OCI-LY7 (cell line): Measurements from ENCODE around the gene COL8A2. TPM values are rescaled to one million over a fixed set of nuclear protein-coding genes. Genes with fewer than 3 reads are reported as not detected.

ENCODE experiments used
- BruUV-seq: library from RNA; stranded (reverse); fragments of 400-500 nt; replicated peaks from 2 replicates; lab custom pipeline; 2021; lab: Mats Ljungman, UMichigan
- CTCF ChIA-PET: fragments of 300-600 bp; sonication (Branson Sonifier 250); formaldehyde crosslinking; loops from one replicate; lab custom pipeline; 2022; ENCODE audit warnings: antibody characterized with exemption; ENCODE audit not compliant: unreplicated experiment; lab: Charles Lee
- POLR2A ChIA-PET: fragments of 300-600 bp; sonication (Branson Sonifier 250); formaldehyde crosslinking; loops from one replicate; lab custom pipeline; 2022; ENCODE audit warnings: antibody characterized with exemption; lab: Charles Lee
- DNase-seq: peaks from one replicate; pipeline ENCODE4 v3.0.0-alpha.2; 2015; ENCODE audit warnings: low spot score
- H2AFZ ChIP-seq: fragments of 200-600 bp; sonication (generic), shearing (Covaris generic); 2 replicates; pipeline ENCODE4 v1.6.1; 2014; ENCODE audit warnings: mild to moderate bottlenecking, antibody characterized with exemption, low read length, moderate library complexity
- H3K27ac ChIP-seq: fragments of 200-600 bp; sonication (generic); 2 replicates; pipeline ENCODE4 v1.5.1; 2014; ENCODE audit warnings: mixed run types, low read depth, mild to moderate bottlenecking, moderate library complexity, low read length, inconsistent platforms; ENCODE audit not compliant: poor library complexity, severe bottlenecking
- H3K36me3 ChIP-seq: fragments of 200-600 bp; sonication (generic); 2 replicates; pipeline ENCODE4 v1.6.1; 2014; ENCODE audit warnings: mild to moderate bottlenecking, antibody characterized with exemption, low read length, moderate library complexity, mixed read lengths; ENCODE audit not compliant: insufficient read depth
- H3K4me1 ChIP-seq: fragments of 200-600 bp; sonication (generic); 2 replicates; pipeline ENCODE4 v1.5.1; 2014; ENCODE audit warnings: mild to moderate bottlenecking, low read length; ENCODE audit not compliant: insufficient read depth, poor library complexity, severe bottlenecking
- H3K4me2 ChIP-seq: fragments of 200-600 bp; sonication (generic); 2 replicates; pipeline ENCODE4 v1.6.1; 2014; ENCODE audit warnings: mild to moderate bottlenecking, low read length
- H3K4me3 ChIP-seq: fragments of 200-600 bp; sonication (generic); 2 replicates; pipeline ENCODE4 v1.5.1; 2014; ENCODE audit warnings: mild to moderate bottlenecking, low read depth, low read length; ENCODE audit not compliant: poor library complexity, severe bottlenecking
- H3K79me2 ChIP-seq: fragments of 200-600 bp; sonication (generic); 2 replicates; pipeline ENCODE4 v1.6.1; 2016; ENCODE audit warnings: low read depth, mild to moderate bottlenecking, low read length, moderate library complexity, mixed read lengths; ENCODE audit not compliant: insufficient read depth
- H3K9me2 ChIP-seq: fragments of 200-600 bp; sonication (generic); 2 replicates; pipeline ENCODE4 v1.6.1; 2016; ENCODE audit warnings: mild to moderate bottlenecking, low read length, mixed read lengths; ENCODE audit not compliant: insufficient read depth
- H3K9me3 ChIP-seq: fragments of 200-600 bp; sonication (generic); 2 replicates; pipeline ENCODE4 v1.6.1; 2014; ENCODE audit warnings: mild to moderate bottlenecking, mixed run types, low read length, mixed read lengths
- H4K20me1 ChIP-seq: fragments of 200-600 bp; sonication (generic); 2 replicates; pipeline ENCODE4 v1.6.1; 2014; ENCODE audit warnings: mild to moderate bottlenecking, antibody characterized with exemption, low read length, moderate library complexity, mixed read lengths; ENCODE audit not compliant: insufficient read depth
- CTCF ChIP-seq: fragments of 200-600 bp; sonication (generic); conservative IDR thresholded peaks from 2 replicates; pipeline ENCODE4 v1.5.1; 2014; ENCODE audit warnings: mild to moderate bottlenecking, antibody characterized with exemption, low read length, moderate library complexity, mixed read lengths
- EZH2phosphoT487 ChIP-seq: fragments of 200-600 bp; sonication (generic); IDR thresholded peaks from 2 replicates; pipeline ENCODE4 v1.6.1; 2018; ENCODE audit warnings: low read depth, borderline replicate concordance, mild to moderate bottlenecking, mixed run types, antibody characterized with exemption, low read length, moderate library complexity, mixed read lengths
- intact Hi-C: fragments of 100-400 bp; cut with micrococcal nuclease; formaldehyde crosslinking; loops from one replicate; pipeline ENCODE4 v1.10.0; 2022; ENCODE audit not compliant: unreplicated experiment
- total RNA-seq, 2 experiments: library from RNA; depleted of rRNA in 1 of 2; stranded (reverse); fragments of >200 nt in 1 of 2; shearing (Covaris generic) in 1 of 2; gene quantifications; 2 replicates each; pipeline ENCODE4 v1.2.3, GENCODE V29; 2014 to 2022

Gene COL8A2
- total RNA-seq, 2 experiments from 2014 or later = not detected

GRCh38 chr1:36122062-36123030 lies 2.7 kb downstream of the COL8A2 start:
- Histone ChIP-seq H3K9me3 (no peaks in the 10 kb centered on the region), H3K27ac (no peak overlapping the region), H3K9me2 (no peaks in the 10 kb centered on the region), H3K36me3 (no peaks in the 10 kb centered on the region), H3K4me3 (no peak overlapping the region), H2AFZ (peak overlapping the region; percentile 63; the same call in 1 of the 2 replicates), H4K20me1 (no peaks in the 10 kb centered on the region), H3K79me2 (no peaks in the 10 kb centered on the region), H3K4me1 (peaks cover 12% of the 10 kb centered on the region), H3K4me2 (no peak overlapping the region; the same call in 1 of the 2 replicates)
- intact Hi-C loops = no loop called here
- ChIA-PET POLR2A (no interaction called here), CTCF (no interaction called here)
- TF ChIP-seq EZH2phosphoT487 (no peak), CTCF (no peak)
- no TSS peak for BruUV-seq
- no peak for DNase-seq

GRCh38 chr1:36119456-36119855 lies 5.6 kb downstream of the COL8A2 start:
- no peaks in the 10 kb centered on the region for H3K36me3 ChIP-seq
- no peak overlapping the region for H3K4me3 ChIP-seq
- no peak overlapping the region for H2AFZ ChIP-seq
- H3K4me1 ChIP-seq = peaks cover 12% of the 10 kb centered on the region
- no peaks in the 10 kb centered on the region for H3K79me2 ChIP-seq
- H4K20me1 ChIP-seq = no peaks in the 10 kb centered on the region
- ChIA-PET CTCF (no interaction called here), POLR2A (interaction anchor here (1.0 kb wide), 1 partner anchor 24 kb away, joined by 3 read pairs; no protein-coding TSS in a partner anchor)
- H3K9me3 ChIP-seq = no peaks in the 10 kb centered on the region
- intact Hi-C loops = no loop called here
- TF ChIP-seq CTCF (no peak), EZH2phosphoT487 (no peak)
- H3K27ac ChIP-seq = no peak overlapping the region
- DNase-seq = no peak
- no peaks in the 10 kb centered on the region for H3K9me2 ChIP-seq
- BruUV-seq = no TSS peak
- no peak overlapping the region for H3K4me2 ChIP-seq
